ENCODE measurements around the gene CEMP1.

Gene CEMP1

GRCh38 chr16:2520784-2521531 lies 10.2 kb downstream of the CEMP1 start:
- FAIRE-seq (no peak), DNase-seq (ENCODE audit: insufficient read length, low spot score) (no peak)
- no peak for TF ChIP-seq CTCF (IDR thresholded peaks at IDR 0.05; ENCODE audit: insufficient read depth, missing control alignments)

GRCh38 chr16:2520097-2520783 lies 11.0 kb downstream of the CEMP1 start, which contains the start of gene AMDHD2:
TSS of gene AMDHD2 (plus strand) at chr16:2520371. CDS start at chr16:2520459, 88 bp downstream.
- DNase-seq (ENCODE audit: insufficient read length, low spot score), result peak; percentile 99
- TF ChIP-seq CTCF (IDR thresholded peaks at IDR 0.05; ENCODE audit: insufficient read depth, missing control alignments), result no peak
- no peak for FAIRE-seq

GRCh38 chr16:2519711-2520080 lies 11.5 kb downstream of the CEMP1 start:
- TF ChIP-seq CTCF (IDR thresholded peaks at IDR 0.05; ENCODE audit: insufficient read depth, missing control alignments), result no peak
- FAIRE-seq (no peak), DNase-seq (ENCODE audit: insufficient read length, low spot score) (no peak)

GRCh38 chr16:2518823-2519710 lies 12.1 kb downstream of the CEMP1 start:
- no peak for TF ChIP-seq CTCF (IDR thresholded peaks at IDR 0.05; ENCODE audit: insufficient read depth, missing control alignments)
- no peak for DNase-seq (ENCODE audit: insufficient read length, low spot score)

GRCh38 chr16:2517954-2518605 lies 13.1 kb downstream of the CEMP1 start:
- DNase-seq (ENCODE audit: insufficient read length, low spot score), result no peak
- no peak for TF ChIP-seq CTCF (IDR thresholded peaks at IDR 0.05; ENCODE audit: insufficient read depth, missing control alignments)
- FAIRE-seq, result no peak

More at GRCh38 chr16:2518823-2519710, 12.1 kb downstream of the CEMP1 start:
- FAIRE-seq, result no peak

GRCh38 chr16:2516391-2517240 lies 14.6 kb downstream of the CEMP1 start:
- DNase-seq (ENCODE audit: insufficient read length, low spot score), result no peak
- TF ChIP-seq CTCF (IDR thresholded peaks at IDR 0.05; ENCODE audit: insufficient read depth, missing control alignments), result no peak
- FAIRE-seq, result no peak
